ENCODE results near the gene EPHA3.

EPHA3 gene

DNA sequence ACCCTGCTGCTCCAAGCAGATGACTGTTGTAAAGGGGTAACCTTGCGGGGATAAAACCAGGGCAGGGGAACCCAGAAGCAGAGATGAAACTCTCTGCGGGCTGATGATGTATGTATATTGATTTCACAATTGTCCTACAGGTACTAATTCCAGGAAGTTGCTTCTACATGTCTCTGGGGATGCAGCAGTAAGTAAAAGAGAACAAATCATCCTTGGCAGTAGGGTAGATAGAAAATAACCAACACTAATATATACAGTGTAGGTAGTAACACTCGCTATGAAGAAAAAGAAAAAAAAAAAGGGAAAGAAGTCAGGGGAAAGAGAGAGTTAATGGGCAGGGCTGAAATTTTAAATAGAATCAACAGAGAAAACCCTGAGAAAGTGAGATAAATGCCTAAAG is 50.2 kb downstream of the EPHA3 start:
- in situ Hi-C loops (cut with MboI; ENCODE audit: low sequenced_read_pairs, unreplicated experiment) = no loop called here
- DNase-seq (ENCODE audit: low spot score) = no peak
- TF ChIP-seq, protein P1, sequence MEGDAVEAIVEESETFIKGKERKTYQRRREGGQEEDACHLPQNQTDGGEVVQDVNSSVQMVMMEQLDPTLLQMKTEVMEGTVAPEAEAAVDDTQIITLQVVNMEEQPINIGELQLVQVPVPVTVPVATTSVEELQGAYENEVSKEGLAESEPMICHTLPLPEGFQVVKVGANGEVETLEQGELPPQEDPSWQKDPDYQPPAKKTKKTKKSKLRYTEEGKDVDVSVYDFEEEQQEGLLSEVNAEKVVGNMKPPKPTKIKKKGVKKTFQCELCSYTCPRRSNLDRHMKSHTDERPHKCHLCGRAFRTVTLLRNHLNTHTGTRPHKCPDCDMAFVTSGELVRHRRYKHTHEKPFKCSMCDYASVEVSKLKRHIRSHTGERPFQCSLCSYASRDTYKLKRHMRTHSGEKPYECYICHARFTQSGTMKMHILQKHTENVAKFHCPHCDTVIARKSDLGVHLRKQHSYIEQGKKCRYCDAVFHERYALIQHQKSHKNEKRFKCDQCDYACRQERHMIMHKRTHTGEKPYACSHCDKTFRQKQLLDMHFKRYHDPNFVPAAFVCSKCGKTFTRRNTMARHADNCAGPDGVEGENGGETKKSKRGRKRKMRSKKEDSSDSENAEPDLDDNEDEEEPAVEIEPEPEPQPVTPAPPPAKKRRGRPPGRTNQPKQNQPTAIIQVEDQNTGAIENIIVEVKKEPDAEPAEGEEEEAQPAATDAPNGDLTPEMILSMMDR (IDR thresholded peaks at IDR 0.05; ENCODE audit: borderline replicate concordance, control extremely low read depth, extremely low read depth, insufficient read depth, missing control alignments) = no peak

DNA sequence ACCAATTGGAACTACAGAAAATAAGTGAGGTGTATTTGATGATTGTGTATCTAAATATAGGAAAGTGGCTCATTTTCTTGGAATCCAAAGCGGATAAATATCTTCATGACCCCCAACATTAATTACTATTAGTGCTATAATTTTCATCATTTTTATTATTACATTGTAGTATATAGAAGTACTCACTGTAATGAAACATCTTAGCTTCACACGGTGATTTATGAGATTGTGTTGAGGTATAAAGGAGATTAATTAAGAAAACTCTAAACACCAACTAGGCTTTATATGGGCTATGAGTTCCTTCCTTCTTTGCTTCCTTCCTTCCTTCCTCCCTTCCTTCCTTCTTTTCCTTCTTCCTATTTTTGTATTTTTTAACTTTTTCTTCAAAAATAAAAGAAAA is 52.2 kb downstream of the EPHA3 start:
- no peak for DNase-seq (ENCODE audit: low spot score)
- in situ Hi-C loops (cut with MboI; ENCODE audit: low sequenced_read_pairs, unreplicated experiment) = no loop called here
- TF ChIP-seq, protein P1 (IDR thresholded peaks at IDR 0.05; ENCODE audit: borderline replicate concordance, control extremely low read depth, extremely low read depth, insufficient read depth, missing control alignments) = no peak

DNA sequence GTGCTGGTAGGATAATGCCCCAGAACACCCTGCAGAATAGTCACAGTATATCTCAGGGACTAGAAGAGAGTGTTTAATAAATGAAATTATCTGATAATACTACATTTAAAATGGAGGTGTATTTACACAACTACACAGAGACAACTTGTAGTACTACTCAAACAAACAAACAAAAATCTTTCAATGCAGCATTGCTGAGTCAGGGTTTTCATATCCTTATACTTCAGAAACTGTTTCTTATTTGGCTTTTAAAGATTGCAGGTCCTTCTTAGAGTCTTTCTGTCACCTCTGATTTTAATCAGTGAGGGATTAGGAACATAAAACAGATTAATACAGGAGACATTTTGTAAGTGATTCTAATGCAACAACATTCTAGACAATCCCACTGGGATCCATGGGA is 57.4 kb downstream of the EPHA3 start:
- TF ChIP-seq, protein P1 (IDR thresholded peaks at IDR 0.05; ENCODE audit: borderline replicate concordance, control extremely low read depth, extremely low read depth, insufficient read depth, missing control alignments) = no peak
- in situ Hi-C loops (cut with MboI; ENCODE audit: low sequenced_read_pairs, unreplicated experiment) = no loop called here
- no peak for DNase-seq (ENCODE audit: low spot score)

DNA sequence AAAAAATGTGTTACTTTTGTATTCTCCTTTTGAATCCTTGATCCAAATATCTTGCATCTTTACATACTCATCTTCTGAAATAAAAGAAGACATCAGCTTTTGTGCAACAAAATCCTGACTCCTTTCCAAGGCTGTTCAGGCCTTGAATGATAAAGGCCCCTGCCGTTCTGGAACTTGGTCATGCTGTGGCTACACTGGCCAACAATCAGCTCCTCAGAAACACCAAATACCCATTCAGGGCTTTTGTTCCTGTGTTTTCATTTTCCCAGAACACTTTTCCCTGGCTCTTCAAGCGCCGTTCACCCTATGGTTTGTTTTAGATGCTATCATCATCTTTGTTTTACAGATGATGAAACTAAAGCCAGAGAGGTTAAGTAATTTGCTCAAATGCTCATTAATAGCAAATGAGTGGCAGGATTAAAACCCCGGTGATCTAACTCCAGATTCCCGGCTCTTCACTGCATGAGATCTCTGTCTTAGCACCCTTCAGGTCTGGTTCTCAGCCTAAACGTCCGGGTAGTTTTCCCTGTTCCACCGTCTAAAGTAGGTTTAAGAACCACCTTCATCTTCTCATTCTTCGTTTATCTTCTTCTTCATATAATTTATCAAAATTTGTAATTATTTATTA is 58.3 kb downstream of the EPHA3 start:
- TF ChIP-seq, protein P1 (IDR thresholded peaks at IDR 0.05; ENCODE audit: borderline replicate concordance, control extremely low read depth, extremely low read depth, insufficient read depth, missing control alignments) = no peak
- DNase-seq (ENCODE audit: low spot score) = no peak
- in situ Hi-C loops (cut with MboI; ENCODE audit: low sequenced_read_pairs, unreplicated experiment) = no loop called here

DNA sequence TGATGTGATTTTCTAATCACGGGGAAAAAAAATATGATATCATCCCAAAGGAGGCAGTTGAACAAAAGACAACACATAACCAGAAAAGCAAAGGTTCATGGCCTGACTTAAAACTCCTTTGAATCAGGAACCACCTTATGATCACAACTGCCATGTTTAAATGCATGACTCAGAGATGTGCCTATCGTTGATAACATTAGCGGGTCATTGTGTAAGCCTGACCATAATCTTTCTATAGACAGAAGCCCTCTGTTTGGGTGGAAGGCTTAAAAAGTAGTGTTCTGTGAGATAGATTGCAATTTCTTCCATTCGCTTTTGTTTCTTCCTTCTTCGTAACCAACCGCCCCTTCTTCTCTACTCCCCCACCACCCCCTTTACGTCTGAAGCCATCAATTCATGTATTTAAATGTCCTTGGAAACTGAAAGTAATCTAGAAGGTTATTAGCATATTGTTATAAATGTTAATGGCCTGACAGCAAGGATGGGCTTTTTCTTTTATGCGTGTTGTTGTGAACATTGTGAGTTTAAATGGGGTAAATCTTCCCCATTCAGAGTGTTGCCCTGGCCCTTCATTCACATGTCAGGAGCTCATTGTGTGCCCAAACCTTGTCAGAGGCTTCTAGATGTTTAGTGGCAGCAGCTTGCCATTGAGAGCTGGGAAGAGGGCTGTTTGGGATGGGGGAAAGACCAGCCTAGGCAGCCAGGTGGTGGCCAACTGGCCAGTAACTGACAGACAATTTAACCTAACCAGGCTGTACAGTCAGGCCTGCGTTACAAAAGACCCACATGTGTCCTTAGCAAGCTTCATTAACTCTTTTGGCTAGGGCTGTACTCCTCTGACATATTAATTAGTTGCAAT is 64.5 kb downstream of the EPHA3 start:
- in situ Hi-C loops (cut with MboI; ENCODE audit: low sequenced_read_pairs, unreplicated experiment) = no loop called here

DNA sequence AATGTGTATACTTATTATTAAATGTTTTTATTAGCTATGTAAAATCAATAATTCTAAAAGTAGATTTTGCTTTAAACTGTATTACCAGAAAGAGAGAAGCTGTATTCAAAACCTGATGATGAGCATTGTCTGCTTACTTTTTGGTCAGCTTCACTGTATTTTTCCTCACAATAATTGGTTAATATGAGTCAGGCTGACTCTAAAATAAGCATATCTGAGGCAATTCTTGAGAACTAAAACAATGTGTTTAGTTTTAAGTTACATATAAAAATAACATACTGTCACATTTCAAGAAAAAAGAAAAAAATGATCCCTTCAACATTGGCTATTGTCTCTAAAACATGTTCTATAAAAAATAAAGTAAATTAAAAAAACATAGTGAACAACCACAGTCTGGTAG is 66.1 kb downstream of the EPHA3 start:
- in situ Hi-C loops (cut with MboI; ENCODE audit: low sequenced_read_pairs, unreplicated experiment) = no loop called here

More for the DNA sequence above, 64.5 kb downstream of the EPHA3 start:
- DNase-seq (ENCODE audit: low spot score) = no peak
- TF ChIP-seq, protein P1 (IDR thresholded peaks at IDR 0.05; ENCODE audit: borderline replicate concordance, control extremely low read depth, extremely low read depth, insufficient read depth, missing control alignments) = no peak

More for the DNA sequence above, 66.1 kb downstream of the EPHA3 start:
- DNase-seq (ENCODE audit: low spot score) = no peak
- TF ChIP-seq, protein P1 (IDR thresholded peaks at IDR 0.05; ENCODE audit: borderline replicate concordance, control extremely low read depth, extremely low read depth, insufficient read depth, missing control alignments) = no peak
